Left ventricle myocardium inferior (tissue), 1 donor: ENCODE measurements around the gene TIMM10B. TPM values are rescaled to one million over a fixed set of nuclear protein-coding genes. Genes with fewer than 3 reads are reported as not detected.

Experiments
- DNase-seq: peaks from one replicate; pipeline ENCODE4 v3.0.0-alpha.2; 2020
- H3K27ac ChIP-seq: fragments of 200-600 bp; replicated peaks from 2 replicates; pipeline ENCODE4 v1.8.0; 2021
- H3K27me3 ChIP-seq: fragments of 200-600 bp; 2 replicates; pipeline ENCODE4 v1.8.0; 2021; ENCODE audit warnings: low read depth
- H3K36me3 ChIP-seq: fragments of 200-600 bp; 2 replicates; pipeline ENCODE4 v1.8.0; 2021
- H3K4me1 ChIP-seq: fragments of 200-600 bp; 2 replicates; pipeline ENCODE4 v1.8.0; 2021
- H3K4me3 ChIP-seq: fragments of 200-600 bp; 2 replicates; pipeline ENCODE4 v1.8.0; 2021; ENCODE audit warnings: mild to moderate bottlenecking, moderate library complexity
- H3K9me3 ChIP-seq: fragments of 200-600 bp; replicated peaks from 2 replicates; pipeline ENCODE4 v1.8.0; 2021
- CTCF ChIP-seq: fragments of 200-600 bp; IDR thresholded peaks from 2 replicates; pipeline ENCODE4 v1.8.0; 2021; ENCODE audit warnings: antibody characterized with exemption, mild to moderate bottlenecking, borderline replicate concordance
- intact Hi-C: fragments of 100-400 bp; cut with micrococcal nuclease; formaldehyde crosslinking; loops from one replicate; pipeline ENCODE4 v1.11.0; 2022
- total RNA-seq: library from RNA; stranded (reverse); fragmentation: NEBNext Ultra II Directional; extraction: Animal tissue kit (Norgen Biotek cat#: 25700); gene quantifications from one replicate; pipeline ENCODE4 v1.2.1, GENCODE V29; 2021
- donor health status: DM: no; HTN: yes; CAD: no; lungs with severe emphysema.

TIMM10B gene
- total RNA-seq, 1 donor from 2014 or later, result 17.9 TPM

- Histone ChIP-seq H3K27me3 (no peaks in the 10 kb centered on the region), H3K4me1 (no peaks in the 10 kb centered on the region), H3K4me3 (no peak overlapping the region), H3K27ac (no peak overlapping the region), H3K9me3 (no peaks in the 10 kb centered on the region), H3K36me3 (peaks cover 65% of the 10 kb centered on the region)
- DNase-seq, result no peak
- intact Hi-C loops, result no loop called here
- TF ChIP-seq CTCF, result no peak
Observed at GRCh38 chr11:6458352-6459098, 22.8 kb upstream of the TIMM10B start.

- Histone ChIP-seq H3K36me3 (peaks cover 65% of the 10 kb centered on the region), H3K4me1 (no peaks in the 10 kb centered on the region)
Observed at GRCh38 chr11:6459099-6459450, 22.2 kb upstream of the TIMM10B start.

GRCh38 chr11:6468712-6469495 lies 12.4 kb upstream of the TIMM10B start:
- no peaks in the 10 kb centered on the region for H3K9me3 ChIP-seq
- peak; percentile 91 for DNase-seq
- peaks cover 16% of the 10 kb centered on the region for H3K36me3 ChIP-seq
- no peak overlapping the region for H3K4me3 ChIP-seq
- H3K4me1 ChIP-seq, result peaks cover 30% of the 10 kb centered on the region
- intact Hi-C loops, result no loop called here
- H3K27me3 ChIP-seq, result no peaks in the 10 kb centered on the region
- no peak for TF ChIP-seq CTCF
- peak overlapping the region; percentile 75 for H3K27ac ChIP-seq

More at GRCh38 chr11:6459099-6459450, 22.2 kb upstream of the TIMM10B start:
- intact Hi-C loops, result no loop called here
- no peak for TF ChIP-seq CTCF
- no peak for DNase-seq
- no peak overlapping the region for H3K27ac ChIP-seq
- H3K27me3 ChIP-seq, result no peaks in the 10 kb centered on the region
- no peaks in the 10 kb centered on the region for H3K9me3 ChIP-seq
- H3K4me3 ChIP-seq, result no peak overlapping the region

GRCh38 chr11:6469599-6469998 lies 11.7 kb upstream of the TIMM10B start:
- DNase-seq, result no peak
- no peak overlapping the region for H3K4me3 ChIP-seq
- peaks cover 10% of the 10 kb centered on the region for H3K36me3 ChIP-seq
- H3K27ac ChIP-seq, result peak overlapping the region; percentile 75
- peaks cover 35% of the 10 kb centered on the region for H3K4me1 ChIP-seq
- no peak for TF ChIP-seq CTCF
- no peaks in the 10 kb centered on the region for H3K27me3 ChIP-seq
- H3K9me3 ChIP-seq, result no peaks in the 10 kb centered on the region
- intact Hi-C loops, result no loop called here

- H3K36me3 ChIP-seq, result peaks cover 15% of the 10 kb centered on the region
- DNase-seq, result no peak
- peak overlapping the region; percentile 90 for H3K4me3 ChIP-seq
- intact Hi-C loops, result no loop called here
- H3K4me1 ChIP-seq, result peaks cover 39% of the 10 kb centered on the region
- no peaks in the 10 kb centered on the region for H3K9me3 ChIP-seq
- H3K27me3 ChIP-seq, result no peaks in the 10 kb centered on the region
- peak overlapping the region; percentile 91 for H3K27ac ChIP-seq
- no peak for TF ChIP-seq CTCF
Observed at GRCh38 chr11:6472934-6473333, 8.4 kb upstream of the TIMM10B start.
